Fibroblast of the aortic adventitia (primary cell): Measurements from ENCODE around the gene DPH2. TPM values are rescaled to one million over a fixed set of nuclear protein-coding genes. Genes with fewer than 3 reads are reported as not detected.
A peak's percentile ranks its signal among the peaks of the same experiment; 100 is the strongest.

Experiments used
- DNase-seq: peaks from one replicate; pipeline ENCODE4 v3.0.0-alpha.2; 2010; ENCODE audit warnings: low read depth
- H3K4me3 ChIP-seq: 2 replicates; pipeline ENCODE4 v1.5.1; 2011; ENCODE audit warnings: low read depth, mild to moderate bottlenecking, control low read depth, low read length, moderate library complexity
- CTCF ChIP-seq: IDR thresholded peaks from 2 replicates; pipeline ENCODE4 v1.5.1; 2011; ENCODE audit warnings: mild to moderate bottlenecking, low read length, control low read depth, inconsistent platforms; ENCODE audit not compliant: insufficient read depth
- total RNA-seq: library from RNA; depleted of rRNA; stranded (reverse); fragments of >200 nt; gene quantifications from 2 replicates; pipeline ENCODE4 v1.2.3, GENCODE V29; 2012; ENCODE audit warnings: low replicate concordance

Gene DPH2
- total RNA-seq, 1 donor = 15.6 TPM

- TF ChIP-seq CTCF = no peak
- no peak for DNase-seq
- no peak overlapping the region for H3K4me3 ChIP-seq
Measured at GRCh38 chr1:43986712-43987111, 16.9 kb downstream of the DPH2 start.

GRCh38 chr1:43987159-43987902 is 17.5 kb downstream of the DPH2 start:
- TF ChIP-seq CTCF = no peak
- no peak overlapping the region for H3K4me3 ChIP-seq
- no peak for DNase-seq

- peak overlapping the region; percentile 75 for H3K4me3 ChIP-seq
- DNase-seq = no peak
- no peak for TF ChIP-seq CTCF
Measured at GRCh38 chr1:43990271-43991199, 20.7 kb downstream of the DPH2 start.

- TF ChIP-seq CTCF = no peak
- H3K4me3 ChIP-seq = peak overlapping the region; percentile 75
- DNase-seq = no peak
Measured at GRCh38 chr1:43991200-43991475, 21.3 kb downstream of the DPH2 start.

- no peak for TF ChIP-seq CTCF
- peak; percentile 75 for DNase-seq
- peak within 1 kb of the TSS; percentile 75 for H3K4me3 ChIP-seq
Measured at GRCh38 chr1:43991476-43992231, 21.8 kb downstream of the DPH2 start, which contains the start of gene CCDC24. Gene CCDC24 (plus strand): TSS chr1:43991599. CDS start chr1:43991879, 280 bp downstream.

GRCh38 chr1:43992232-43992995 is 22.6 kb downstream of the DPH2 start:
- peak overlapping the region; percentile 75 for H3K4me3 ChIP-seq
- DNase-seq = no peak
- TF ChIP-seq CTCF = no peak
